AG09319 (cell line): ENCODE measurements around the gene GUCY2D.

Experiments used
- DNase-seq: peaks from one replicate; pipeline ENCODE4 v3.0.0-alpha.2; 2010; ENCODE audit warnings: low read depth; ENCODE audit errors: extremely low read depth
- CTCF ChIP-seq: IDR thresholded peaks from 2 replicates; pipeline ENCODE4 v1.5.1; 2011; ENCODE audit warnings: low read depth, mild to moderate bottlenecking, inconsistent platforms, low read length, moderate library complexity

GUCY2D gene

GRCh38 chr17:8014558-8014850 is 12.1 kb downstream of the GUCY2D start:
- DNase-seq, result no peak
- TF ChIP-seq CTCF, result no peak

DNA sequence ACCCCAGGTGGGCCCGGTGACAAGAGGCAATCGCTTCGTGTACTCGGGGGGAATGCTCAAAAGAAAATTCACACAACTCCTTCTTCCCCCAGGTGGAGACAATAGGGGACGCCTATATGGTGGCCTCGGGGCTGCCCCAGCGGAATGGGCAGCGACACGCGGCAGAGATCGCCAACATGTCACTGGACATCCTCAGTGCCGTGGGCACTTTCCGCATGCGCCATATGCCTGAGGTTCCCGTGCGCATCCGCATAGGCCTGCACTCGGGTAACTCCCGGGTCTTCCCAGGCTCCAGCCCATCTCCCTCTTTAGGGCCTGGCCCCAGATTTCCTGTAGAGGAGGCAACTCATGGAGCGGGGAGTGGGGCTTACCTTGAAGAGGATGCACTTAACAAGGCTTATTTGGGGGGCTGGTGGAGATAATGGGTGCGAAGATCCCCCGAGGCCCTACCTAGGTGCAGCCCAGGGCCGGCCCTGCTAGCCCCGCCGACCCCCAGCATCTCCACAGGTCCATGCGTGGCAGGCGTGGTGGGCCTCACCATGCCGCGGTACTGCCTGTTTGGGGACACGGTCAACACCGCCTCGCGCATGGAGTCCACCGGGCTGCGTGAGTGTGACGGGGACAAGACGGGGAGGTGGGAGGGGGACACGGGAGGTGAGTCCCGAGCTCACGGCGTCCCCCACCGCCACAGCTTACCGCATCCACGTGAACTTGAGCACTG is 13.0 kb downstream of the GUCY2D start:
- DNase-seq, result no peak
- TF ChIP-seq CTCF, result no peak

DNA sequence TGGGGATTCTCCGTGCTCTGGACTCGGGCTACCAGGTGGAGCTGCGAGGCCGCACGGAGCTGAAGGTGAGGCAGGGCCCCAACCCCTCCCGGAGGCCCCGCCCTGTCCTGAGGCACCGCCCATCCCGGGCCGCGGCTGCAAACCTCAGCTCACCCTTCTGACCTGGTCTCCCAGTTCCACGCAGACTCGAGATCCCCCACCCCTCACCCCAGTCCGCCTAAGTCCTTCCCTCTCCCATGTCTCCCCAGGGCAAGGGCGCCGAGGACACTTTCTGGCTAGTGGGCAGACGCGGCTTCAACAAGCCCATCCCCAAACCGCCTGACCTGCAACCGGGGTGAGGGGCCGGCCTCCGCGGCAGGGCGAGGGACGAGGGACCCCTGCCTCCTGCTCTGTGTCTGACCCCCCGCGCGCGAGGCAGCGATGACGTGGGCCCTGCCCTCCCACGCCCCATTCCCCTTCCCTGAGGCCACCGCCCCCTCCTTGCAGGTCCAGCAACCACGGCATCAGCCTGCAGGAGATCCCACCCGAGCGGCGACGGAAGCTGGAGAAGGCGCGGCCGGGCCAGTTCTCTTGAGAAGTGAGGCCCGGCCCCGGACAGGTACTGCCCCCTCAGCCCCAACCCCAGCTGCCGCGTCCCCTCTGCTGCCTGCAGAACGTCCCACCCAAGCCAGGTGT is 13.7 kb downstream of the GUCY2D start:
- no peak for DNase-seq
- no peak for TF ChIP-seq CTCF

- peak; percentile 39 for TF ChIP-seq CTCF
- no peak for DNase-seq
Measured at GRCh38 chr17:8016632-8017424, 14.4 kb downstream of the GUCY2D start.

DNA sequence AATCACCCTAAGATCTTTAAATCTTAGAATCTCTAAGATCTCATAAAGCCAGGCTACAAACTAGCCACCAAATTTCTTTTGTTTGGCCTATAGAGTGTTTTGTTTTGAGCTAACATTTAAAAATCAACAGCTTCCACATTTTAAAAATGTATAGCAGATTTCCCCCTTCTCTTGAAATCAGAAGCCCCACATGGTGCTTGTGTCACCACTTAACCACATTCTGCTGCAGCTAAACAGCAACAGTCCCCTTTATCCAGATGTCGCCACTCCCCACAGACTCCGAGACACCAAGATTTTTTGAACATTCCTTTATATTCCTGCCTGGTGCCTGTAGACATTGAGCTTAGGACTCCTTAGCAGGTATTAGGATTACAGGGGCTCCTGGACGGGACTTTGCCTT is 16.0 kb downstream of the GUCY2D start:
- TF ChIP-seq CTCF, result no peak
- DNase-seq, result no peak

DNA sequence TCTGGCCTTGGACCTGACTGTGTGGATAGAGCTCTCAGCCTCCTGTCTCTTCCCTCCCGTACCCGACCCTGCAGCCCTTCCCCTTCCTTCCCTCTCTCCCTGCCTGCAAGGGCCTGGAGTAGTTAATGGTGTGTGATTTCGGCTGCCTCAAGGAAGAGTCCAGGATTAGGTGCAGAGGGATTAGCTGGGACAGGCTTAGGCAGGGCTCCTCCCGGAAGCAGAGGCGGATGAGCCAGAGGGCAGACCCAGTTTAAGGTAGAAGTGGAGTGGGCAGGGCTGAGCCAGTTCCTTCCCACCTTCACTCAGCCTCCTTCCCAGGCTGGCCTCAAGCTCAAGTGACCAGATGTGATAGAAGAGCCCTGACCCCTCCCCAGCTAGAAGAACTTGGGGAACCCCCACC is 16.8 kb downstream of the GUCY2D start:
- no peak for TF ChIP-seq CTCF
- no peak for DNase-seq
